K562 (cell line): ENCODE measurements around the gene DACT3. TPM values are rescaled to one million over a fixed set of nuclear protein-coding genes. Genes with fewer than 3 reads are reported as not detected.

ENCODE experiments used
- ATAC-seq: fragments of 200-7000 bp; cut with Tn5 transposase; 3 replicates; pipeline ENCODE4 v1.9.1; 2020; ENCODE audit warnings: moderate library complexity
- BruUV-seq: library from RNA; stranded (reverse); fragments of 400-500 nt; replicated peaks from 2 replicates; lab custom pipeline; 2021; lab: Mats Ljungman, UMichigan
- CTCF ChIA-PET: fragments of 300-600 bp; formaldehyde crosslinking; extraction: SDS; loops from one replicate; lab custom pipeline; 2021; ENCODE audit warnings: low intra/inter-chr PET ratio; lab: Yijun Ruan, JAX
- POLR2A ChIA-PET: fragments of 300-600, 350-650 bp; sonication (Branson Sonifier 250); formaldehyde crosslinking; extraction: SDS; loops from one replicate; lab custom pipeline; 2021; ENCODE audit warnings: antibody characterized with exemption, inconsistent platforms; lab: Yijun Ruan, JAX
- DNase-seq, 4 experiments: peaks; one replicate each; pipeline versions ENCODE4 v3.0.0 to v3.0.0-alpha.2; 2011 to 2018; ENCODE audit warnings: low spot score in 3 of 4, mixed read lengths in 3 of 4; ENCODE audit errors: extremely low read depth in 1 of 4
- FAIRE-seq: peaks from 2 replicates; lab custom pipeline; 2011; peaks lifted over from hg19 to GRCh38; lab: Jason Lieb, UNC
- H2AFZ ChIP-seq: 2 replicates; pipeline ENCODE4 v1.6.0; 2011; ENCODE audit warnings: low read depth, low read length, control low read depth, inconsistent platforms
- H3K27ac ChIP-seq: fragments of 200-600 bp; 3 replicates; pipeline ENCODE4 v1.8.0; 2011; ENCODE audit warnings: low read depth, mild to moderate bottlenecking, control low read depth, inconsistent platforms, low read length, moderate library complexity, mixed read lengths; ENCODE audit errors: extremely low read depth
- H3K27me3 ChIP-seq, 2 experiments: fragments of 300-600 bp in 1 of 2; 2 replicates in 1 of 2; 3 replicates in 1 of 2; pipeline versions ENCODE4 v1.6.0 to v1.8.0; 2011; ENCODE audit warnings: inconsistent platforms in 2 of 2, low read length in 2 of 2, mild to moderate bottlenecking in 1 of 2, mixed read lengths in 1 of 2, moderate library complexity in 1 of 2; ENCODE audit not compliant: control insufficient read depth in 2 of 2, insufficient read depth in 2 of 2
- H3K36me3 ChIP-seq: fragments of 300-600 bp; 3 replicates; pipeline ENCODE4 v1.8.0; 2011; ENCODE audit warnings: mild to moderate bottlenecking, low read length, inconsistent platforms; ENCODE audit not compliant: control insufficient read depth, insufficient read depth
- H3K4me1 ChIP-seq, 2 experiments: fragments of 200-600 bp in 1 of 2; replicated peaks in 1 of 2; 2 replicates in 1 of 2; 3 replicates in 1 of 2; pipeline versions ENCODE4 v1.5.1 to v1.8.0; 2011; ENCODE audit warnings: inconsistent platforms in 2 of 2, low read length in 2 of 2, mild to moderate bottlenecking in 1 of 2, mixed read lengths in 1 of 2, moderate library complexity in 1 of 2; ENCODE audit not compliant: control insufficient read depth in 2 of 2, insufficient read depth in 2 of 2
- H3K4me2 ChIP-seq: 2 replicates; pipeline ENCODE4 v1.6.1; 2011; ENCODE audit warnings: low read length, control low read depth, inconsistent platforms, mixed read lengths; ENCODE audit not compliant: insufficient read depth
- H3K4me3 ChIP-seq: fragments of 200-600 bp; sonication (generic), shearing (Covaris generic); 2 replicates; pipeline ENCODE4 v1.5.1; 2016; ENCODE audit warnings: control low read depth, inconsistent platforms
- H3K79me2 ChIP-seq: fragments of 200-600 bp; 3 replicates; pipeline ENCODE4 v1.8.0; 2011; ENCODE audit warnings: low read length, inconsistent platforms; ENCODE audit not compliant: control insufficient read depth, insufficient read depth
- H3K9ac ChIP-seq, 2 experiments: 2 replicates each; pipeline versions ENCODE4 v1.6.0 to v1.6.1; 2011; ENCODE audit warnings: low read depth in 2 of 2, low read length in 2 of 2, control low read depth in 1 of 2, inconsistent platforms in 1 of 2, mild to moderate bottlenecking in 1 of 2, mixed read lengths in 1 of 2; ENCODE audit not compliant: insufficient read depth in 1 of 2
- H3K9me1 ChIP-seq: one replicate; pipeline ENCODE4 v1.6.0; 2011; ENCODE audit warnings: inconsistent platforms, mild to moderate bottlenecking, low read length, moderate library complexity; ENCODE audit not compliant: control insufficient read depth, insufficient read depth
- H3K9me3 ChIP-seq: replicated peaks from 2 replicates; pipeline ENCODE4 v1.5.1; 2011; ENCODE audit warnings: low read depth, low read length, inconsistent platforms; ENCODE audit not compliant: control insufficient read depth, insufficient read depth
- H4K20me1 ChIP-seq: replicated peaks from 2 replicates; pipeline ENCODE4 v1.6.1; 2011; ENCODE audit warnings: low read length, inconsistent platforms, mixed read lengths; ENCODE audit not compliant: control insufficient read depth, insufficient read depth
- ARID2 ChIP-seq: fragments of 450-650 bp; IDR thresholded peaks from 2 replicates; pipeline ENCODE4 v1.6.1; 2017; ENCODE audit warnings: antibody characterized with exemption, mild to moderate bottlenecking
- LARP7 ChIP-seq: fragments of 450-650 bp; IDR thresholded peaks from 2 replicates; pipeline ENCODE4 v1.6.1; 2016
- NFXL1 ChIP-seq: fragments of 450-650 bp; formaldehyde crosslinking; IDR thresholded peaks from 2 replicates; pipeline ENCODE4 v1.4.0; 2021; ENCODE audit warnings: mild to moderate bottlenecking
- NRF1 ChIP-seq, 2 experiments: fragments of 450-650 bp; IDR thresholded peaks in 1 of 2; conservative IDR thresholded peaks in 1 of 2; 2 replicates each; pipeline ENCODE4 v1.6.1; 2014; ENCODE audit warnings: mild to moderate bottlenecking in 2 of 2
- OTX1 ChIP-seq: fragments of 450-650 bp; formaldehyde crosslinking; IDR thresholded peaks from 2 replicates; pipeline ENCODE4 v1.4.0; 2022; ENCODE audit warnings: mild to moderate bottlenecking
- PHF21A ChIP-seq: fragments of 450-650 bp; IDR thresholded peaks from 2 replicates; pipeline ENCODE4 v1.6.1; 2017; ENCODE audit warnings: low read depth, borderline replicate concordance
- RAD21 ChIP-seq, 2 experiments: fragments of 250-450 bp in 1 of 2; fragments of 450-650 bp in 1 of 2; sonication (Bioruptor Pico) in 1 of 2; formaldehyde crosslinking in 1 of 2; IDR thresholded peaks in 1 of 2; conservative IDR thresholded peaks in 1 of 2; 2 replicates each; pipeline versions ENCODE4 v1.4.0 to v1.8.0; 2020 to 2022; ENCODE audit warnings: mild to moderate bottlenecking in 2 of 2, moderate library complexity in 1 of 2
- RCOR1 ChIP-seq, 2 experiments: IDR thresholded peaks; 2 replicates each; pipeline ENCODE4 v1.6.1; 2012; ENCODE audit warnings: low read depth in 2 of 2, low read length in 2 of 2, borderline replicate concordance in 1 of 2, improper control_type of control experiment in 1 of 2
- ZNF263 ChIP-seq: sonication (generic); formaldehyde crosslinking; IDR thresholded peaks from 2 replicates; pipeline ENCODE4 v1.8.0; 2022; ENCODE audit warnings: mild to moderate bottlenecking, missing genetic modification reagents, borderline replicate concordance
- WGBS: fragments of 100-300 bp; shearing (Covaris generic); methylation state at CpG from one replicate; pipeline ENCODE4 v1.1.6; 2016; ENCODE audit warnings: low coverage, mixed read lengths; ENCODE audit not compliant: insufficient coverage; ENCODE audit errors: missing lambda C conversion rate; 5-methylcytosine and 5-hydroxymethylcytosine counted together
- in situ Hi-C: fragments of 300-500 bp; cut with MboI; formaldehyde crosslinking; loops from 4 replicates; pipeline ENCODE4 v1.15.0; 2018; ENCODE audit warnings: inconsistent platforms, mixed read lengths
- intact Hi-C: fragments of 100-400 bp; cut with micrococcal nuclease; formaldehyde crosslinking; loops from 2 replicates; pipeline ENCODE4 v1.14.2; 2022
- polyA plus RNA-seq, 8 experiments: library from polyadenylated mRNA; depleted of rRNA in 4 of 8; stranded (reverse) in 5 of 8; unstranded in 3 of 8; fragments of >200 nt; fragmentation: Nextera tagmentation in 2 of 8; fragmentation: Illumina TruSeq in 1 of 8; extraction: Ambion mirVana in 2 of 8; extraction: Trizol in 1 of 8; gene quantifications; 2 replicates each; pipeline versions ENCODE4 v1.2.1 to v1.2.3, GENCODE V29; 2011 to 2014; ENCODE audit warnings: inconsistent platforms in 1 of 8, missing spikeins in 1 of 8
- total RNA-seq, 7 experiments: library from RNA; depleted of rRNA in 6 of 7; stranded (reverse); fragments of >200 nt in 6 of 7; fragmentation: Illumina TruSeq in 2 of 7; extraction: Trizol in 2 of 7; gene quantifications; 2 replicates each; pipeline versions ENCODE4 v1.2.1 to v1.2.3, GENCODE V29; 2011 to 2021; ENCODE audit warnings: low replicate concordance in 1 of 7
- TF ChIP-seq, protein P1 (sequence below), 2 experiments: fragments of 450-650 bp; formaldehyde crosslinking in 1 of 2; IDR thresholded peaks; 2 replicates each; pipeline versions ENCODE4 v1.4.0 to v1.6.1; 2014 to 2020; ENCODE audit warnings: mild to moderate bottlenecking in 2 of 2, borderline replicate concordance in 1 of 2, low read depth in 1 of 2
- TF ChIP-seq, protein P2 (sequence below): fragments of 200-800 bp; sonication (Bioruptor generic); IDR thresholded peaks from 2 replicates; pipeline ENCODE4 v1.6.1; 2017; ENCODE audit warnings: missing genetic modification characterization, missing compliant biosample characterization

Gene DACT3
- total and polyA plus RNA-seq, 9 of the 15 experiments (the other 6 are each of a cell fraction or from before 2014, with no cell fraction given) = 0.67 to 6.5 (median 3.5) TPM

DNA sequence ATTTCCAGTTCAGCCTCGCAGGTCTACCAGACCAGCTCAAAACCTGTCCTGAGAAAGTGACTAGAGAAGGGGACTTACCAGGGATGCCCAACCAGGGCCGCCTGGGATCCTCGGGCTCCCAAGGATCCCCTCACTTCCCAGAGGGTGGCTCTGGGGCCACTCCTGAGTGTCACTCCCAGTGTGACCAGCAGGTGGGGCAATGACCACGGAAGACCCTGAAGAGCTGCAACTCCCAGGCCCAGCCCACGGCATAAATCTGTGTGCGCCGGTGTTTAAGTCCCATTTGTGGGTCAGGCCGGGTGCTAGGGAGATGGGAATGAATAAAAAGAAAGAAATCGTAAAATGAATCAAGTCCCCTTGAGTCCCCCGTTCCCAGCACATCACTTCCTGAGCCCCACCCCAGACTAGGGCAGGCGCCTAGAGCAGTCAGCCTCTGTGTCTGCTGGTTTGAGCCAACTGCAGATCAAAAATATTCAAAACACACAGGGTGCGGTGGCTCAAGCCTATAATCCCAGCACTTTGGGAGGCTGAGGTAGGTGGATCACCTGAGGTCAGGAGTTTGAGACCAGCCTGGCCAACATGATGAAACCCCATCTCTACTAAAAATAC is 46.8 kb downstream of the DACT3 start:
- Histone ChIP-seq H3K27ac (no peak overlapping the region), H2AFZ (no peak overlapping the region)
- FAIRE-seq = peak; percentile 84
- TF ChIP-seq ZNF263 (peak; percentile 62; the same call in 1 of the 2 replicates), ARID2 (no peak), OTX1 (CRISPR knock-in tag) (no peak), RCOR1 (IDR thresholded peaks at IDR 0.05; ENCODE audit: borderline replicate concordance in 1 of 2, low read depth in 2 of 2, low read length in 2 of 2) (peak in 1 of 2 experiments; percentile 69; a peak in 1 of 4 replicates), RAD21 (CRISPR knock-in tag; conservative IDR thresholded peaks at IDR 0.05 in 1 of 2, IDR thresholded peaks at IDR 0.05 in 1 of 2) (peak; percentile 83 to 92), NFXL1 (no peak), PHF21A (peak; percentile 94; the same call in 1 of the 2 replicates), NRF1 (conservative IDR thresholded peaks at IDR 0.05 in 1 of 2, IDR thresholded peaks at IDR 0.05 in 1 of 2) (0 out of 4 replicates have a peak, but pooled peaks of 1 of the 2 experiments have one; percentile 14), LARP7 (no peak)
- TF ChIP-seq, protein P1, sequence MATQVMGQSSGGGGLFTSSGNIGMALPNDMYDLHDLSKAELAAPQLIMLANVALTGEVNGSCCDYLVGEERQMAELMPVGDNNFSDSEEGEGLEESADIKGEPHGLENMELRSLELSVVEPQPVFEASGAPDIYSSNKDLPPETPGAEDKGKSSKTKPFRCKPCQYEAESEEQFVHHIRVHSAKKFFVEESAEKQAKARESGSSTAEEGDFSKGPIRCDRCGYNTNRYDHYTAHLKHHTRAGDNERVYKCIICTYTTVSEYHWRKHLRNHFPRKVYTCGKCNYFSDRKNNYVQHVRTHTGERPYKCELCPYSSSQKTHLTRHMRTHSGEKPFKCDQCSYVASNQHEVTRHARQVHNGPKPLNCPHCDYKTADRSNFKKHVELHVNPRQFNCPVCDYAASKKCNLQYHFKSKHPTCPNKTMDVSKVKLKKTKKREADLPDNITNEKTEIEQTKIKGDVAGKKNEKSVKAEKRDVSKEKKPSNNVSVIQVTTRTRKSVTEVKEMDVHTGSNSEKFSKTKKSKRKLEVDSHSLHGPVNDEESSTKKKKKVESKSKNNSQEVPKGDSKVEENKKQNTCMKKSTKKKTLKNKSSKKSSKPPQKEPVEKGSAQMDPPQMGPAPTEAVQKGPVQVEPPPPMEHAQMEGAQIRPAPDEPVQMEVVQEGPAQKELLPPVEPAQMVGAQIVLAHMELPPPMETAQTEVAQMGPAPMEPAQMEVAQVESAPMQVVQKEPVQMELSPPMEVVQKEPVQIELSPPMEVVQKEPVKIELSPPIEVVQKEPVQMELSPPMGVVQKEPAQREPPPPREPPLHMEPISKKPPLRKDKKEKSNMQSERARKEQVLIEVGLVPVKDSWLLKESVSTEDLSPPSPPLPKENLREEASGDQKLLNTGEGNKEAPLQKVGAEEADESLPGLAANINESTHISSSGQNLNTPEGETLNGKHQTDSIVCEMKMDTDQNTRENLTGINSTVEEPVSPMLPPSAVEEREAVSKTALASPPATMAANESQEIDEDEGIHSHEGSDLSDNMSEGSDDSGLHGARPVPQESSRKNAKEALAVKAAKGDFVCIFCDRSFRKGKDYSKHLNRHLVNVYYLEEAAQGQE (IDR thresholded peaks at IDR 0.05; ENCODE audit: borderline replicate concordance) = peak; percentile 82
- TF ChIP-seq, protein P1 (CRISPR knock-in tag; IDR thresholded peaks at IDR 0.05; ENCODE audit: low read depth) = no peak
- TF ChIP-seq, protein P2, sequence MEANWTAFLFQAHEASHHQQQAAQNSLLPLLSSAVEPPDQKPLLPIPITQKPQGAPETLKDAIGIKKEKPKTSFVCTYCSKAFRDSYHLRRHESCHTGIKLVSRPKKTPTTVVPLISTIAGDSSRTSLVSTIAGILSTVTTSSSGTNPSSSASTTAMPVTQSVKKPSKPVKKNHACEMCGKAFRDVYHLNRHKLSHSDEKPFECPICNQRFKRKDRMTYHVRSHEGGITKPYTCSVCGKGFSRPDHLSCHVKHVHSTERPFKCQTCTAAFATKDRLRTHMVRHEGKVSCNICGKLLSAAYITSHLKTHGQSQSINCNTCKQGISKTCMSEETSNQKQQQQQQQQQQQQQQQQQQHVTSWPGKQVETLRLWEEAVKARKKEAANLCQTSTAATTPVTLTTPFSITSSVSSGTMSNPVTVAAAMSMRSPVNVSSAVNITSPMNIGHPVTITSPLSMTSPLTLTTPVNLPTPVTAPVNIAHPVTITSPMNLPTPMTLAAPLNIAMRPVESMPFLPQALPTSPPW = 0 out of 2 replicates have a peak, but pooled peaks have one; percentile 24

More for the DNA sequence above, 46.8 kb downstream of the DACT3 start:
- intact Hi-C loops (loop anchor here (1.0 kb wide), 1 partner anchor 48 kb away; no protein-coding TSS in a partner anchor), in situ Hi-C loops (loop anchor here (5.0 kb wide), 1 partner anchor 48 kb away; the partner anchor contains the start of gene DACT3)
- Histone ChIP-seq H3K4me2 (no peak overlapping the region), H3K36me3 (peaks cover 14% of the 10 kb centered on the region; the same call in 2 of the 3 replicates), H4K20me1 (0 out of 2 replicates have a peak, but pooled peaks cover 5% of the 10 kb centered on the region), H3K4me3 (no peak overlapping the region), H3K9me1 (no peaks in the 10 kb centered on the region), H3K9me3 (no peaks in the 10 kb centered on the region), H3K4me1 (peaks cover 17 to 18% of the 10 kb centered on the region in 2 experiments), H3K27me3 (no peaks in the 10 kb centered on the region), H3K79me2 (no peaks in the 10 kb centered on the region), H3K9ac (no peak overlapping the region)
- ChIA-PET POLR2A (interaction anchor here (0.6 to 1.0 kb wide), 2 partner anchors 8 to 48 kb away, joined by 3 to 7 read pairs; no protein-coding TSS in a partner anchor), CTCF (interaction anchor here (0.6 to 1.6 kb wide), 4 partner anchors 48 to 219 kb away, joined by 3 to 26 read pairs (median 4); partner anchors contain the start of gene DACT3)
- 9% methylated on average over 12 of the region's 12 CpGs for WGBS
- ATAC-seq = peak; percentile 90
- no TSS peak for BruUV-seq
- DNase-seq = peak; percentile 86 to 88 (median 86)
